CD4-positive, alpha-beta memory T cell (primary cell): ENCODE results near the gene SASH1. TPM values are rescaled to one million over a fixed set of nuclear protein-coding genes. Genes with fewer than 3 reads are reported as not detected.

ENCODE experiments used
- CTCF ChIA-PET: fragments of 350-600 bp; sonication (Branson Sonifier 250); formaldehyde crosslinking; loops from one replicate; lab custom pipeline; 2021; ENCODE audit warnings: inconsistent platforms; ENCODE audit not compliant: partially characterized antibody; lab: Charles Lee
- POLR2A ChIA-PET: fragments of 350-600 bp; sonication (Branson Sonifier 250); formaldehyde crosslinking; loops from one replicate; lab custom pipeline; 2021; ENCODE audit not compliant: partially characterized antibody; lab: Charles Lee
- DNase-seq, 5 donors: peaks; one replicate each; pipeline versions ENCODE4 v3.0.0 to v3.0.0-alpha.2; 2020 to 2022; ENCODE audit warnings: mixed read lengths in 1 of 5
- H3K27ac ChIP-seq: one replicate; pipeline ENCODE4 v1.7.0; 2013; ENCODE audit warnings: low read depth, low read length
- H3K27me3 ChIP-seq: 2 replicates; pipeline ENCODE4 v1.7.0; 2013; ENCODE audit warnings: mild to moderate bottlenecking, low read length, moderate library complexity; ENCODE audit not compliant: insufficient read depth
- H3K36me3 ChIP-seq: 2 replicates; pipeline ENCODE4 v1.7.0; 2013; ENCODE audit warnings: mild to moderate bottlenecking, low read length, moderate library complexity; ENCODE audit not compliant: insufficient read depth
- H3K4me1 ChIP-seq: 2 replicates; pipeline ENCODE4 v1.7.0; 2013; ENCODE audit warnings: mild to moderate bottlenecking, low read length, moderate library complexity; ENCODE audit not compliant: insufficient read depth
- H3K4me3 ChIP-seq, 2 donors: one replicate each; pipeline ENCODE4 v1.7.0; 2013; ENCODE audit warnings: low read length in 2 of 2, mild to moderate bottlenecking in 1 of 2
- H3K9me3 ChIP-seq, 2 donors: one replicate each; pipeline ENCODE4 v1.7.0; 2013; ENCODE audit warnings: low read length in 2 of 2, control low read depth in 1 of 2; ENCODE audit not compliant: control insufficient read depth in 1 of 2
- H3K27ac Mint-ChIP-seq, 7 donors: one replicate each; pipeline ENCODE4 v1.8.0; 2020 to 2021; ENCODE audit warnings: mixed read lengths in 7 of 7, mild to moderate bottlenecking in 6 of 7, inconsistent platforms in 3 of 7, moderate library complexity in 3 of 7
- H3K27me3 Mint-ChIP-seq, 2 donors: one replicate each; pipeline ENCODE4 v1.8.0; 2020 to 2021; ENCODE audit warnings: mixed read lengths in 2 of 2
- H3K36me3 Mint-ChIP-seq, 2 donors: one replicate each; pipeline ENCODE4 v1.8.0; 2020 to 2021; ENCODE audit warnings: mixed read lengths in 2 of 2, inconsistent platforms in 1 of 2, mild to moderate bottlenecking in 1 of 2
- H3K4me1 Mint-ChIP-seq, 4 donors: one replicate each; pipeline ENCODE4 v1.8.0; 2020 to 2021; ENCODE audit warnings: mixed read lengths in 4 of 4, mild to moderate bottlenecking in 1 of 4
- H3K4me3 Mint-ChIP-seq, 8 donors: one replicate each; pipeline ENCODE4 v1.8.0; 2020 to 2021; ENCODE audit warnings: mixed read lengths in 8 of 8, mild to moderate bottlenecking in 7 of 8, moderate library complexity in 6 of 8, inconsistent platforms in 3 of 8
- H3K9me3 Mint-ChIP-seq, 8 donors: one replicate each; pipeline ENCODE4 v1.8.0; 2020 to 2021; ENCODE audit warnings: mixed read lengths in 8 of 8, mild to moderate bottlenecking in 5 of 8, inconsistent platforms in 3 of 8, moderate library complexity in 1 of 8
- intact Hi-C: fragments of 100-400 bp; cut with micrococcal nuclease; formaldehyde crosslinking; loops from one replicate; pipeline ENCODE4 v1.15.1; 2023
- polyA plus RNA-seq, 2 donors: library from polyadenylated mRNA; unstranded; fragments of 300-500 nt; fragmentation: Illumina TruSeq; gene quantifications; one replicate each; pipeline ENCODE4 v1.2.3, GENCODE V29; 2021
- total RNA-seq, 2 experiments: library from RNA; stranded (reverse); gene quantifications; one replicate each; pipeline ENCODE4 v1.2.3, GENCODE V29; 2021

SASH1 gene
- total and polyA plus RNA-seq, 4 experiments from 2014 or later, result 0.26 to 4.9 (median 1.7) TPM

GRCh38 chr6:148497257-148497656 is 154.6 kb downstream of the SASH1 start:
- Histone ChIP-seq H3K36me3 (no peaks in the 10 kb centered on the region), H3K27ac (no peak overlapping the region), H3K9me3 (no peaks in the 10 kb centered on the region), H3K27me3 (peaks cover 4% of the 10 kb centered on the region), H3K4me3 (no peak overlapping the region), H3K4me1 (no peaks in the 10 kb centered on the region)
- DNase-seq, result no peak
- Mint-ChIP-seq H3K4me3 (no peak overlapping the region), H3K9me3 (no peaks in the 10 kb centered on the region), H3K36me3 (no peaks in the 10 kb centered on the region), H3K27ac (no peak overlapping the region), H3K27me3 (peaks cover 5 to 15% of the 10 kb centered on the region in 2 donors), H3K4me1 (peaks cover 0 to 4% (median 0%) of the 10 kb centered on the region in 4 donors)
- POLR2A ChIA-PET, result no interaction called here
- CTCF ChIA-PET, result no interaction called here
- intact Hi-C loops, result no loop called here

GRCh38 chr6:148497717-148498116 is 155.1 kb downstream of the SASH1 start:
- Mint-ChIP-seq H3K9me3 (no peaks in the 10 kb centered on the region), H3K4me3 (no peak overlapping the region), H3K4me1 (peaks cover 0 to 4% (median 0%) of the 10 kb centered on the region in 4 donors), H3K36me3 (no peaks in the 10 kb centered on the region), H3K27me3 (peaks cover 5 to 17% of the 10 kb centered on the region in 2 donors), H3K27ac (no peak overlapping the region)
- intact Hi-C loops, result no loop called here
- no peaks in the 10 kb centered on the region for H3K4me1 ChIP-seq
- ChIA-PET CTCF (no interaction called here), POLR2A (no interaction called here)
- no peaks in the 10 kb centered on the region for H3K9me3 ChIP-seq
- H3K4me3 ChIP-seq, result no peak overlapping the region
- DNase-seq, result no peak
- no peaks in the 10 kb centered on the region for H3K36me3 ChIP-seq
- no peak overlapping the region for H3K27ac ChIP-seq
- H3K27me3 ChIP-seq, result peaks cover 4% of the 10 kb centered on the region

- no peaks in the 10 kb centered on the region for H3K36me3 Mint-ChIP-seq
- intact Hi-C loops, result no loop called here
- H3K4me1 ChIP-seq, result no peaks in the 10 kb centered on the region
- no peak for DNase-seq
- ChIA-PET POLR2A (no interaction called here), CTCF (no interaction called here)
- peaks cover 4 to 16% of the 10 kb centered on the region in 2 donors for H3K27me3 Mint-ChIP-seq
- no peak overlapping the region for H3K27ac Mint-ChIP-seq
- H3K4me1 Mint-ChIP-seq, result no peaks in the 10 kb centered on the region
- H3K36me3 ChIP-seq, result no peaks in the 10 kb centered on the region
- peaks cover 7% of the 10 kb centered on the region for H3K27me3 ChIP-seq
- H3K4me3 Mint-ChIP-seq, result no peak overlapping the region
- H3K4me3 ChIP-seq, result no peak overlapping the region
- no peak overlapping the region for H3K27ac ChIP-seq
- H3K9me3 Mint-ChIP-seq, result no peaks in the 10 kb centered on the region
- H3K9me3 ChIP-seq, result no peaks in the 10 kb centered on the region
These were observed 157.8 kb downstream of the SASH1 start for GRCh38 chr6:148500402-148500801.

GRCh38 chr6:148501178-148501590 is 158.5 kb downstream of the SASH1 start:
- Histone ChIP-seq H3K4me1 (no peaks in the 10 kb centered on the region), H3K36me3 (no peaks in the 10 kb centered on the region), H3K4me3 (no peak overlapping the region), H3K9me3 (no peaks in the 10 kb centered on the region), H3K27ac (no peak overlapping the region), H3K27me3 (peaks cover 7% of the 10 kb centered on the region)
- no peak for DNase-seq
- ChIA-PET POLR2A (no interaction called here), CTCF (no interaction called here)
- no peaks in the 10 kb centered on the region for H3K9me3 Mint-ChIP-seq
- no peak overlapping the region for H3K27ac Mint-ChIP-seq
- H3K4me1 Mint-ChIP-seq, result no peaks in the 10 kb centered on the region
- H3K27me3 Mint-ChIP-seq, result peaks cover 4 to 14% of the 10 kb centered on the region in 2 donors
- intact Hi-C loops, result no loop called here
- no peaks in the 10 kb centered on the region for H3K36me3 Mint-ChIP-seq
- no peak overlapping the region for H3K4me3 Mint-ChIP-seq

GRCh38 chr6:148502083-148502772 is 159.6 kb downstream of the SASH1 start:
- no peak overlapping the region for H3K4me3 ChIP-seq
- no peak for DNase-seq
- CTCF ChIA-PET, result no interaction called here
- Mint-ChIP-seq H3K4me3 (no peak overlapping the region), H3K36me3 (no peaks in the 10 kb centered on the region), H3K9me3 (no peaks in the 10 kb centered on the region), H3K27me3 (peaks cover 9 to 20% of the 10 kb centered on the region in 2 donors), H3K4me1 (no peaks in the 10 kb centered on the region), H3K27ac (no peak overlapping the region)
- no peak overlapping the region for H3K27ac ChIP-seq
- H3K4me1 ChIP-seq, result no peaks in the 10 kb centered on the region
- intact Hi-C loops, result no loop called here
- no peaks in the 10 kb centered on the region for H3K36me3 ChIP-seq
- no peaks in the 10 kb centered on the region for H3K9me3 ChIP-seq
- H3K27me3 ChIP-seq, result peaks cover 7% of the 10 kb centered on the region
- POLR2A ChIA-PET, result no interaction called here

- no peaks in the 10 kb centered on the region for H3K4me1 ChIP-seq
- Mint-ChIP-seq H3K27me3 (peaks cover 11 to 23% of the 10 kb centered on the region in 2 donors), H3K4me1 (no peaks in the 10 kb centered on the region), H3K9me3 (no peaks in the 10 kb centered on the region), H3K36me3 (no peaks in the 10 kb centered on the region), H3K4me3 (no peak overlapping the region), H3K27ac (no peak overlapping the region)
- no peak overlapping the region for H3K27ac ChIP-seq
- no peak for DNase-seq
- H3K4me3 ChIP-seq, result no peak overlapping the region
- peaks cover 7% of the 10 kb centered on the region for H3K27me3 ChIP-seq
- no peaks in the 10 kb centered on the region for H3K36me3 ChIP-seq
- intact Hi-C loops, result no loop called here
- CTCF ChIA-PET, result no interaction called here
- no peaks in the 10 kb centered on the region for H3K9me3 ChIP-seq
- POLR2A ChIA-PET, result no interaction called here
These were observed 160.1 kb downstream of the SASH1 start for GRCh38 chr6:148502773-148503135.

- Mint-ChIP-seq H3K27ac (no peak overlapping the region), H3K36me3 (no peaks in the 10 kb centered on the region), H3K4me1 (no peaks in the 10 kb centered on the region), H3K9me3 (no peaks in the 10 kb centered on the region), H3K27me3 (peaks cover 13 to 29% of the 10 kb centered on the region in 2 donors), H3K4me3 (no peak overlapping the region)
- no peaks in the 10 kb centered on the region for H3K4me1 ChIP-seq
- no peak overlapping the region for H3K27ac ChIP-seq
- no peak overlapping the region for H3K4me3 ChIP-seq
- ChIA-PET POLR2A (no interaction called here), CTCF (no interaction called here)
- DNase-seq, result no peak
- H3K27me3 ChIP-seq, result peaks cover 13% of the 10 kb centered on the region
- intact Hi-C loops, result no loop called here
- H3K9me3 ChIP-seq, result no peaks in the 10 kb centered on the region
- H3K36me3 ChIP-seq, result no peaks in the 10 kb centered on the region
These were observed 161.1 kb downstream of the SASH1 start for GRCh38 chr6:148503703-148504102.
